Measurements from ENCODE around the gene ASB7. TPM values are rescaled to one million over a fixed set of nuclear protein-coding genes. Genes with fewer than 3 reads are reported as not detected.

Gene ASB7, protein sequence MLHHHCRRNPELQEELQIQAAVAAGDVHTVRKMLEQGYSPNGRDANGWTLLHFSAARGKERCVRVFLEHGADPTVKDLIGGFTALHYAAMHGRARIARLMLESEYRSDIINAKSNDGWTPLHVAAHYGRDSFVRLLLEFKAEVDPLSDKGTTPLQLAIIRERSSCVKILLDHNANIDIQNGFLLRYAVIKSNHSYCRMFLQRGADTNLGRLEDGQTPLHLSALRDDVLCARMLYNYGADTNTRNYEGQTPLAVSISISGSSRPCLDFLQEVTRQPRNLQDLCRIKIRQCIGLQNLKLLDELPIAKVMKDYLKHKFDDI
- total RNA-seq: 10 to 100 TPM; 10.2 to 14.8 (median 11.9) TPM

DNA sequence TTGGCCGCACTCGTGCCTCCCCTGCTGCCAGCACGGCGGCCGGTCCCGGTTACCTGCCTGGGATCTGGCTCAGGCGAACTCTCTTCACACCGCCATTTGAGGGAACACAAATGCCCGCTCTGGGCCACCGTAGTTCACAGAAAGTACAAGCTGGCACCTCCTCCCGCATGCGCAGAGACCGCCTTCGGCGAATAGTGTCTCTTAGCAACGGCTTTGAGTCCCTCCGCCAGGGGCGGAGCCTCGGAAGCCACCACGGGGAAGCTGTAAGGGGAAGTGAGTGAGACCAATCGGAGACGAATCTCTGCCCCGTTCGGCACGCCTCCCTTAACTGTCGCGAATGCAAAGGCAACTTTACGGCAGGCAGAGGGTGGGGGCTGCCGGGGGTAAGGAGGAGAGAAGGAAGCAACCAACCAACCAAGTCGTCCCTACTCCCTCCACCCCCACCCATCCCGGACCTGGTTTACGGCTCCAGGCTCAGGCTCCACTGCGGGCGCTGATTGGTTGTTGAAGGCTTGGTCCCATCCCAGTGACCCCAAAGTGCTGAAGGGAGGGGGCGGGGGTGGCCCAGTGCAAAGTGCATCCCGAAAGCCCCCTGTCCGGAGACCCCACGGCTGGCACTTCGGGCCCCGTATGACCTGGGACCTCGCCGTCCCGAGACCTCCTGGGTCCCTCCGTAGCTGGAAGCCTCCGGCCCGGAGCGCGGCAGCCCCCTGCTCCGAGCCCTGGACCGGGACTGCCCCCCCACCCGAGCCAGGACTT is at the start of gene ASB7, which contains the start of gene LINS1:
Gene ASB7 (plus strand): TSS at position 526 of the 759 bp plus-strand sequence. CDS start 9,628 bp downstream, outside the sequence.
Gene LINS1 (minus strand): TSS at position 121 of the 759 bp plus-strand sequence. CDS start 21,342 bp downstream, outside the sequence.
- H3K27me3 ChIP-seq: no peaks in the 10 kb centered on the region
- peaks cover 11 to 51% (median 16%) of the 10 kb centered on the region in 3 donors for H3K4me1 ChIP-seq
- H3K4me3 ChIP-seq: peak within 1 kb of the TSS; percentile 89 to 92
- peak within 1 kb of the TSS; percentile 72 to 93 (median 92) for H3K27ac ChIP-seq
- ATAC-seq: peak; percentile 99
- no CpG with 5 or more reads among the region's 51 CpGs for WGBS, 2 donors (ENCODE audit: low coverage in 1 of 2)
- H3K9me3 ChIP-seq: no peaks in the 10 kb centered on the region
- TF ChIP-seq, protein P1, sequence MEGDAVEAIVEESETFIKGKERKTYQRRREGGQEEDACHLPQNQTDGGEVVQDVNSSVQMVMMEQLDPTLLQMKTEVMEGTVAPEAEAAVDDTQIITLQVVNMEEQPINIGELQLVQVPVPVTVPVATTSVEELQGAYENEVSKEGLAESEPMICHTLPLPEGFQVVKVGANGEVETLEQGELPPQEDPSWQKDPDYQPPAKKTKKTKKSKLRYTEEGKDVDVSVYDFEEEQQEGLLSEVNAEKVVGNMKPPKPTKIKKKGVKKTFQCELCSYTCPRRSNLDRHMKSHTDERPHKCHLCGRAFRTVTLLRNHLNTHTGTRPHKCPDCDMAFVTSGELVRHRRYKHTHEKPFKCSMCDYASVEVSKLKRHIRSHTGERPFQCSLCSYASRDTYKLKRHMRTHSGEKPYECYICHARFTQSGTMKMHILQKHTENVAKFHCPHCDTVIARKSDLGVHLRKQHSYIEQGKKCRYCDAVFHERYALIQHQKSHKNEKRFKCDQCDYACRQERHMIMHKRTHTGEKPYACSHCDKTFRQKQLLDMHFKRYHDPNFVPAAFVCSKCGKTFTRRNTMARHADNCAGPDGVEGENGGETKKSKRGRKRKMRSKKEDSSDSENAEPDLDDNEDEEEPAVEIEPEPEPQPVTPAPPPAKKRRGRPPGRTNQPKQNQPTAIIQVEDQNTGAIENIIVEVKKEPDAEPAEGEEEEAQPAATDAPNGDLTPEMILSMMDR (IDR thresholded peaks at IDR 0.05): no peak
- TF ChIP-seq EP300 (IDR thresholded peaks at IDR 0.05) (no peak), POLR2A (IDR thresholded peaks at IDR 0.05) (peak in 1 of 2 donors; percentile 39), POLR2AphosphoS5 (IDR thresholded peaks at IDR 0.05) (peak; percentile 96)
- peaks cover 0 to 20% of the 10 kb centered on the region in 2 donors for H3K36me3 ChIP-seq

DNA sequence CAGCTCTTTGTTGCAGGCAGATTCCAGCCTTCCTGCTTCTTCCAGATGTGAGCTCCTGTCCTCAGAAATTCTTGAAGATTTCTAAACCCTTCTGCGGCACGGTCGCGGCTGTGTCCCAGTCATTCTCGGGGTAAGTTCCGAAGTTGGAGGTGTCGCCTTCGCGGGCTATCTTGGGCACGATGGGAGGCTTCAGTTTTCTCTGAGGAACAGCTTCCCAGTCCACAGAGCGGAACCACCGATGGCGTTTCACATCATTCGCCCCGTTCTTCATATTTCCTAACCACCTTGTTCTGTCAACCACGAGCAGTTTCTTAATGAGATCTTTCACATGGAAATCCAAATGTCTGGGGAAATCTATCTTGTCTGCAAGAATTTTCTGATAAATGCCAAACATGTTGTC is 48.9 kb upstream of the ASB7 start:
- ATAC-seq: no peak
- TF ChIP-seq, protein P1 (IDR thresholded peaks at IDR 0.05): no peak
- TF ChIP-seq EP300 (IDR thresholded peaks at IDR 0.05) (no peak), POLR2AphosphoS5 (IDR thresholded peaks at IDR 0.05) (no peak), POLR2A (IDR thresholded peaks at IDR 0.05) (no peak)
- WGBS, 2 donors (ENCODE audit: low coverage in 1 of 2): 90 to 91% methylated on average over 6 to 9 of the region's 16 CpGs

DNA sequence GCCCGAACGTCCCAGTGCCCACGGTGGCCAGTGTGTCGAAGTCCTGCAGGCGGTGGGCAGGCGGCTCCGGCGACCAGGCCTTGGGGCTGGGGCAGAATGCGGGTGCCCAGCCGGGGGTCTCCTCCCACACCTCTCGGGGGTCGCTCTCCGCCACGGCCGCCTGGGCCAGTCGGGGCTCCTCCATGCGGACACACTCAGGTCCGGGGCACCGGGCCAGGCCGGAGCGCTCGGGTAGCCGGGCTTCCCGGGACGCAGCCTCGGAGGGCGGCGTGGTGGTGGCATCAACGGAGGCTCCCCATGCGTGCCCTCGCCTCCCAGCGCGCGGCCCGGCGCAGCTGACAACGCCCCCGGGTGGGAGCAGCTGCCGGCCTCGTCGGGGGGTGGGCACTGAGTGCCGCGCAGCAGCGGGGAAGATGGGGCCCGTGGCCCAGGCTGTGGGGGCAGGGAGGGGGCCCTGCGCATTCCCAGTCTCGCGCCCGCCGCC is 43.6 kb upstream of the ASB7 start:
- H3K27ac ChIP-seq: no peak overlapping the region
- no peaks in the 10 kb centered on the region for H3K36me3 ChIP-seq
- 100% methylated on average over 3 of the region's 50 CpGs; no CpG with 5 or more reads in 1 of the 2 donors for WGBS, 2 donors (ENCODE audit: low coverage in 1 of 2)
- H3K27me3 ChIP-seq: no peaks in the 10 kb centered on the region
- ATAC-seq: peak; percentile 19
- H3K4me3 ChIP-seq: no peak overlapping the region
- H3K9me3 ChIP-seq: no peaks in the 10 kb centered on the region
- H3K4me1 ChIP-seq: peaks cover 0 to 4% (median 0%) of the 10 kb centered on the region in 3 donors
- TF ChIP-seq, protein P1 (IDR thresholded peaks at IDR 0.05): no peak

More for the DNA sequence above, 48.9 kb upstream of the ASB7 start:
- Histone ChIP-seq H3K9me3 (no peaks in the 10 kb centered on the region), H3K36me3 (no peaks in the 10 kb centered on the region), H3K4me3 (no peak overlapping the region), H3K4me1 (no peaks in the 10 kb centered on the region), H3K27me3 (no peaks in the 10 kb centered on the region), H3K27ac (no peak overlapping the region)

DNA sequence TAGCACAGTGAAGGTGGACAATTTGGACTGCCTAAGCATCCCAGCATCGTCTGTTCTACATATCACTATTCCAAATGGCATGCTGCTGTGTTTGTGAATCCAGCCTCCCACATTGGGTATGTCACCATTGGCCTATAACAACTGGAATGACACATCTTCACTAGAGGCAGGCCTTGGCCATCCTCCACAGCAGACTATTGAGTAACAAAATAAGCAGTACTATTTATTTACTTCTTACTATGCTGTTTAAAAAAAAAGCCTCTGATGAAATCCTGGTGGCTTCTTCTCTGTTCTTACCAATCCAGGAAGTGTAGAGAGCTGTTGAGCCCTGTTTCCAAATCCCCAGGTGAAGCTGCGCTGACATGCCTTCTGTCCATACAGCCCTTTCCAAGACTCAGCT is 43.1 kb upstream of the ASB7 start:
- 89 to 90% methylated on average over 2 of the region's 2 CpGs for WGBS, 2 donors (ENCODE audit: low coverage in 1 of 2)
- H3K36me3 ChIP-seq: no peaks in the 10 kb centered on the region
- H3K4me3 ChIP-seq: no peak overlapping the region
- H3K27me3 ChIP-seq: no peaks in the 10 kb centered on the region
- TF ChIP-seq POLR2A (IDR thresholded peaks at IDR 0.05) (no peak), EP300 (IDR thresholded peaks at IDR 0.05) (no peak), POLR2AphosphoS5 (IDR thresholded peaks at IDR 0.05) (peak; percentile 10)
- TF ChIP-seq, protein P1 (IDR thresholded peaks at IDR 0.05): no peak
- no peak overlapping the region for H3K27ac ChIP-seq
- H3K9me3 ChIP-seq: no peaks in the 10 kb centered on the region
- peaks cover 0 to 4% (median 0%) of the 10 kb centered on the region in 3 donors for H3K4me1 ChIP-seq
- ATAC-seq: peak; percentile 97
